AG04449 (cell line): Measurements from ENCODE around the gene CCDC15.
"Not testable (repeated sequence)": the region's sequence is repeated elsewhere in the genome, so short reads cannot be mapped to it uniquely, and the experiment has no call there.

Experiments used
- CTCF ChIA-PET: fragments of 350-600 bp; formaldehyde crosslinking; extraction: SDS; loops from one replicate; lab custom pipeline; 2021; ENCODE audit warnings: antibody characterized with exemption; lab: Yijun Ruan, JAX
- POLR2A ChIA-PET: fragments of 400-600, 350-600 bp; formaldehyde crosslinking; extraction: SDS; loops from one replicate; lab custom pipeline; 2020; ENCODE audit warnings: antibody characterized with exemption, inconsistent platforms; lab: Yijun Ruan, JAX
- DNase-seq: peaks from one replicate; pipeline ENCODE4 v3.0.0-alpha.2; 2010; ENCODE audit warnings: low read depth, low spot score
- H3K4me3 ChIP-seq: 2 replicates; pipeline ENCODE4 v1.5.1; 2011; ENCODE audit warnings: low read depth, mild to moderate bottlenecking, control low read depth, low read length
- TF ChIP-seq, protein P1 (sequence below): IDR thresholded peaks from one replicate; pipeline ENCODE4 v1.5.1; 2011; ENCODE audit warnings: mild to moderate bottlenecking, moderate library complexity, low read length, control low read depth, inconsistent platforms; ENCODE audit not compliant: insufficient read depth; ENCODE audit errors: missing control alignments

The CCDC15 gene

DNA sequence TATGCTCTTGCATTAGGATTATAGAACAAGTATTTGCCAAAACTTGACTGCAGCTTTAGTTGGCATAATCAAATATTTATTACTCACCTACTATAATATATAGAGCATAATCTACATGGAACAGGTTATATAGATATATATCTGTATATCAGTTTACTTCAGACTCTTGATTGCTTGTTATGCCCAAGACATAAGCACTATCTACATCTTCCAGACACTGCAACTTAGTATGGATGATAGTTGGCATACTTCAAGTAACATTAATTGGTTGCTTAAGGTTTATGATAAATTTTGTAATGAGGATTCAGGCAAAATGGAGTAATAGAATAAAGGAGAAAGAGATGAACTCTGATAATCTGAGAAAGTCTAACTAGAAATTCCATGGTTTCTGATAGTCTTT is 1.0 kb downstream of the CCDC15 start:
- DNase-seq = no peak
- H3K4me3 ChIP-seq = no peak overlapping the region
- ChIA-PET CTCF (interaction anchor here (0.6 to 2.0 kb wide), 10 partner anchors 56 to 477 kb away, joined by 3 to 12 read pairs (median 4); no protein-coding TSS in a partner anchor), POLR2A (interaction anchor here (1.6 kb wide), 1 partner anchor 56 kb away, joined by 8 read pairs; no protein-coding TSS in a partner anchor)
- TF ChIP-seq, protein P1, sequence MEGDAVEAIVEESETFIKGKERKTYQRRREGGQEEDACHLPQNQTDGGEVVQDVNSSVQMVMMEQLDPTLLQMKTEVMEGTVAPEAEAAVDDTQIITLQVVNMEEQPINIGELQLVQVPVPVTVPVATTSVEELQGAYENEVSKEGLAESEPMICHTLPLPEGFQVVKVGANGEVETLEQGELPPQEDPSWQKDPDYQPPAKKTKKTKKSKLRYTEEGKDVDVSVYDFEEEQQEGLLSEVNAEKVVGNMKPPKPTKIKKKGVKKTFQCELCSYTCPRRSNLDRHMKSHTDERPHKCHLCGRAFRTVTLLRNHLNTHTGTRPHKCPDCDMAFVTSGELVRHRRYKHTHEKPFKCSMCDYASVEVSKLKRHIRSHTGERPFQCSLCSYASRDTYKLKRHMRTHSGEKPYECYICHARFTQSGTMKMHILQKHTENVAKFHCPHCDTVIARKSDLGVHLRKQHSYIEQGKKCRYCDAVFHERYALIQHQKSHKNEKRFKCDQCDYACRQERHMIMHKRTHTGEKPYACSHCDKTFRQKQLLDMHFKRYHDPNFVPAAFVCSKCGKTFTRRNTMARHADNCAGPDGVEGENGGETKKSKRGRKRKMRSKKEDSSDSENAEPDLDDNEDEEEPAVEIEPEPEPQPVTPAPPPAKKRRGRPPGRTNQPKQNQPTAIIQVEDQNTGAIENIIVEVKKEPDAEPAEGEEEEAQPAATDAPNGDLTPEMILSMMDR = no peak

DNA sequence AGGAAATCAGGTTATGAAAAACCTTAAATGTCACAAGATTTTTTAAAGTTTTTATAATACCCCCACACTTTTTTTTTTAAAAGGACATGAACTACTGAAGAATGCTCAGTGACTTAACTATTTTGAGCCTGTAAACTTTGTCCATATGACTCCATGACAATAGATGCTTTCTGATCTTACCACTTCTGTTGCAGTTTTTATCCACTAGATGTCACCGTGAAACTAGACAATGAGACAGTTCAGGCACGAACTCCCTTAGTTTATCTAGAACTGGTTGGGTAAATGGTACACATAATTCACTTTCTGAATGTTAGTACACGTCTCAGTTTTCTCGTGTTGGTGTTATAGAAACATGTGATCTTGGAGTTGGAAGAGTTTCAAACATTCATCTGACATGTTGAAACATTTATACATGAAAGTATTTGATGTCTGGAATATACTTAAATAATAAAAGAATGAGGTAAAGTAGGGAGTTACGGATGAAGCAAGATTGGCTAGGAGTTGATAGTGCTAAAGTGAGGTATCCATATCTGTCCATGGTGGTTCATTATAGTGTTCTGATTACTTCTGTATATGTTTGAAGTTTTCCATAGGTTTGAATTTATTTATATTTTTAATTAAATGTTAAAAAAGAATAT is 8.1 kb downstream of the CCDC15 start:
- TF ChIP-seq, protein P1 = peak; percentile 51
- no peak overlapping the region for H3K4me3 ChIP-seq
- peak; percentile 33 for DNase-seq
- CTCF ChIA-PET = interaction anchor here (0.6 to 4.7 kb wide), 10 partner anchors 162 to 912 kb away, joined by 3 to 56 read pairs (median 12); no protein-coding TSS in a partner anchor
- POLR2A ChIA-PET = no interaction called here

DNA sequence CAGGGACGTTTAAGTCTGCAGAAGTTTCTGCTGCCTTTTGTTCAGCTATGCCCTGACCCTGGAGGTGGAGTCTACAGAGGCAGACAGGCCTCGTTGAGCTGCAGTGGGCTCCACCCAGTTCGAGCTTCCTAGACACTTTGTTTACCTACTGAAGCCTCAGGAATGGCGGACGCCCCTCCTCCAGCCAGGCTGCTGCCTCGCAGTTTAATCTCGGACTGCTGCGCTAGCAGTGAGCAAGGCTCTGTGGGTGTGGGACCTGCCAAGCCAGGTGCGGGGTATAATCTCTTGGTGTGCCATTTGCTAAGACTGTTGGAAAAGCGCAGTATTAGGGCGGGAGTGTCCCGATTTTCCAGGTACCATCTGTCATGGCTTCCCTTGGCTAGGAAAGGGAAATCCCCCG is 14.2 kb downstream of the CCDC15 start:
- CTCF ChIA-PET = interaction anchor here (0.7 to 3.8 kb wide), 6 partner anchors 8 to 462 kb away, joined by 3 to 18 read pairs (median 5); no protein-coding TSS in a partner anchor
- DNase-seq, H3K4me3 ChIP-seq, POLR2A ChIA-PET: not testable (repeated sequence)

DNA sequence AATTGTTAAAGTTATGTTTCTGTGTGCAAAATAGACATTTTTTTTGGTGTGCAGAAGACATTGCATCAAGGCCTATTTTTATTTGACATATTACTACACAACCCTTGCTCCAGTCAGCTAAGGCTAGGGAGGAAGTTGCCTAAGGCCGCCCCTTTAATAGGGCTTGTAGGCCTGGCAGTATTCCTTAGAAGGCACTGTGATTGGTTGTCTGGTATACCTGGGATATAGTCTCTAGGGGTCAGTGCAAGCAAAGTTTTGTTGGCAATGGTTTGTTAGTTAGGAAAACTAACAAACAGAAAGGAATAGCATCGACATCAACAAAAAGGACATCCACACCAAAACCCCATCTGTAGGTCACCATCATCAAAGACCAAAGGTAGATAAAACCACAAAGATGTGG is 16.9 kb downstream of the CCDC15 start:
- H3K4me3 ChIP-seq = no peak overlapping the region
- ChIA-PET POLR2A (no interaction called here), CTCF (interaction anchor here (1.3 to 3.8 kb wide), 4 partner anchors 170 to 459 kb away, joined by 3 to 18 read pairs (median 7); no protein-coding TSS in a partner anchor)
- TF ChIP-seq, protein P1 = no peak
- no peak for DNase-seq

DNA sequence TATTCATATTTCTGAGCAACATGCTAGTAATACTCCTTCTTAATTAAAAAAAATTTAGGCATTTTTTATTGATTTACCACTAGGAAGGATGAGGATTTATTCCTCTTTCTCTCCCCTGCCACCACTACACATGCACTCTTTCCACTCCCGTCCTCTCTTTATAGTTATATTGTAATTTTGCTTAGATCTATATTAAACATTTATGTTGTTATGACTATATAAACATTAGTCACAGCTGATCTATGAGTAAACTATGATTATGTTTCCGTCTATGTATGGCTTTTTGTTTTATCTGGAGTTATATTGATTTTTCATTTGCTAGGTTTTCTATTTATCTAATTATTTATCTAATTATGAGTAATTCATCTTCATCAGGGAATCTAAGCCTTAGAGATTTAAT is 17.8 kb downstream of the CCDC15 start:
- CTCF ChIA-PET = interaction anchor here (1.3 to 2.5 kb wide), 2 partner anchors 169 to 376 kb away, joined by 4 to 10 read pairs; no protein-coding TSS in a partner anchor
- H3K4me3 ChIP-seq = no peak overlapping the region
- TF ChIP-seq, protein P1 = no peak
- DNase-seq = no peak
- POLR2A ChIA-PET = no interaction called here

DNA sequence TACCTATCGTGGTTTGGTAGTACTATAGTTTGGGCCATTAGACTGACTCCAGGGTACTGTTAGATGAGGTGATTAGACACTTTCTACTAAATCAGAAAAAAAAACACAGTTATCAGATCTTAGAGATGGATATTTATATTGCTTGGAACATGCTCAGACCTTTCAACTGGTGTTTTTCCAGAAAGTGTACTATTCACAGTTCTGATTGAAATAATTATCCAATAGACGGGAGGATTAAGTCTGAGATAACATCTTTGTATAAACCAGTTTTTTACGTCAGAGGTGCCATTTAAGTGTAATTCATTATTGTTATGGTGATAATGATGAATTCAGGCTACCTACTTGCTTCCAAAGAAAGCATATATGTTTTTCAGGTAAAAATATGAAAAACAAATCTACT is 22.5 kb downstream of the CCDC15 start:
- TF ChIP-seq, protein P1 = no peak
- ChIA-PET POLR2A (no interaction called here), CTCF (no interaction called here)
- DNase-seq = no peak
- no peak overlapping the region for H3K4me3 ChIP-seq
